Measurements from ENCODE around the gene HIRA.
A peak's percentile ranks its signal among the peaks of the same experiment; 100 is the strongest.

The HIRA gene

GRCh38 chr22:19291580-19292457 lies 139.7 kb downstream of the HIRA start, which contains the start of gene CLTCL1:
TSS of gene CLTCL1 (minus strand) at chr22:19291719. CDS start at chr22:19291641, 78 bp downstream.
- TF ChIP-seq CREB1 (IDR thresholded peaks at IDR 0.05; ENCODE audit: low read depth) (no peak), TEAD4 (IDR thresholded peaks at IDR 0.05) (no peak; the same call in 1 of the 2 replicates), MAX (IDR thresholded peaks at IDR 0.05) (no peak; the same call in 1 of the 2 replicates), FOXM1 (IDR thresholded peaks at IDR 0.05; ENCODE audit: borderline replicate concordance, low read depth) (no peak), REST (IDR thresholded peaks at IDR 0.05; ENCODE audit: low read depth) (no peak), RAD21 (IDR thresholded peaks at IDR 0.05; ENCODE audit: low read depth) (no peak), NFIC (IDR thresholded peaks at IDR 0.05) (no peak), YY1 (IDR thresholded peaks at IDR 0.05; ENCODE audit: low read depth) (0 out of 2 replicates have a peak, but pooled peaks have one; percentile 2), TAF1 (IDR thresholded peaks at IDR 0.05; ENCODE audit: low read depth) (peak; percentile 65), CEBPB (IDR thresholded peaks at IDR 0.05) (no peak), EGR1 (IDR thresholded peaks at IDR 0.05) (no peak), USF1 (IDR thresholded peaks at IDR 0.05) (no peak), TCF12 (IDR thresholded peaks at IDR 0.05; ENCODE audit: low read depth) (no peak), EP300 (IDR thresholded peaks at IDR 0.05; ENCODE audit: borderline replicate concordance) (no peak; the same call in 1 of the 2 replicates), ZBTB7A (IDR thresholded peaks at IDR 0.05; ENCODE audit: low read depth) (peak; percentile 78)

GRCh38 chr22:19291218-19291579 lies 140.3 kb downstream of the HIRA start:
- TF ChIP-seq YY1 (IDR thresholded peaks at IDR 0.05; ENCODE audit: low read depth) (no peak), USF1 (IDR thresholded peaks at IDR 0.05) (no peak), REST (IDR thresholded peaks at IDR 0.05; ENCODE audit: low read depth) (no peak), CREB1 (IDR thresholded peaks at IDR 0.05; ENCODE audit: low read depth) (no peak), FOXM1 (IDR thresholded peaks at IDR 0.05; ENCODE audit: borderline replicate concordance, low read depth) (no peak), ZBTB7A (IDR thresholded peaks at IDR 0.05; ENCODE audit: low read depth) (0 out of 2 replicates have a peak, but pooled peaks have one; percentile 47), NFIC (IDR thresholded peaks at IDR 0.05) (no peak), RAD21 (IDR thresholded peaks at IDR 0.05; ENCODE audit: low read depth) (no peak), TEAD4 (IDR thresholded peaks at IDR 0.05) (0 out of 2 replicates have a peak, but pooled peaks have one; percentile 3)

- TF ChIP-seq NFIC (IDR thresholded peaks at IDR 0.05) (no peak), ZBTB7A (IDR thresholded peaks at IDR 0.05; ENCODE audit: low read depth) (no peak)
Measured at GRCh38 chr22:19290400-19291217, 140.9 kb downstream of the HIRA start.

- no peak for TF ChIP-seq RAD21 (IDR thresholded peaks at IDR 0.05; ENCODE audit: low read depth)
- no peak for TF ChIP-seq CREB1 (IDR thresholded peaks at IDR 0.05; ENCODE audit: low read depth)
- no peak for TF ChIP-seq MAX (IDR thresholded peaks at IDR 0.05)
- no peak for TF ChIP-seq TCF12 (IDR thresholded peaks at IDR 0.05; ENCODE audit: low read depth)
- no peak for TF ChIP-seq CEBPB (IDR thresholded peaks at IDR 0.05)
- TF ChIP-seq USF1 (IDR thresholded peaks at IDR 0.05): no peak
- TF ChIP-seq YY1 (IDR thresholded peaks at IDR 0.05; ENCODE audit: low read depth): no peak
- no peak for TF ChIP-seq NFIC (IDR thresholded peaks at IDR 0.05)
- no peak for TF ChIP-seq EP300 (IDR thresholded peaks at IDR 0.05; ENCODE audit: borderline replicate concordance)
- no peak for TF ChIP-seq ZBTB7A (IDR thresholded peaks at IDR 0.05; ENCODE audit: low read depth)
- TF ChIP-seq FOXM1 (IDR thresholded peaks at IDR 0.05; ENCODE audit: borderline replicate concordance, low read depth): no peak
- no peak for TF ChIP-seq TEAD4 (IDR thresholded peaks at IDR 0.05)
Measured at GRCh38 chr22:19289475-19290161, 141.9 kb downstream of the HIRA start.

All from Ishikawa (cell line).